T-cell (primary cell): ENCODE data around the gene FMO5. TPM values are rescaled to one million over a fixed set of nuclear protein-coding genes. Genes with fewer than 3 reads are reported as not detected.

Experiments used
- ATAC-seq, 4 experiments: fragments of 200-7000 bp in 3 of 4; fragments of 150-1000 bp in 1 of 4; cut with Tn5 transposase; replicated peaks in 1 of 4; 1 replicate in 3 of 4; 2 replicates in 1 of 4; pipeline ENCODE4 v1.10.0; 2021; ENCODE audit warnings: moderate library complexity in 3 of 4, mild to moderate bottlenecking in 2 of 4, moderate number of reproducible peaks in 1 of 4
- CTCF ChIA-PET, 2 donors: fragments of 300-600 bp; sonication (Branson Sonifier 250); formaldehyde crosslinking; loops; one replicate each; lab custom pipeline; 2022; ENCODE audit warnings: antibody characterized with exemption in 2 of 2; lab: Charles Lee
- POLR2A ChIA-PET, 2 donors: fragments of 300-600 bp; sonication (Branson Sonifier 250); formaldehyde crosslinking; loops; one replicate each; lab custom pipeline; 2022; ENCODE audit warnings: antibody characterized with exemption in 2 of 2; lab: Charles Lee
- DNase-seq, 35 experiments: peaks; one replicate each; pipeline versions ENCODE4 v3.0.0 to v3.0.0-alpha.2; 2013 to 2023
- H3K27ac ChIP-seq: one replicate; pipeline ENCODE4 v1.5.1; 2013; ENCODE audit warnings: low read length
- H3K27me3 ChIP-seq, 2 experiments: replicated peaks in 1 of 2; 1 replicate in 1 of 2; 2 replicates in 1 of 2; pipeline versions ENCODE4 v1.6.1 to v1.7.0; 2013; ENCODE audit warnings: low read length in 1 of 2, mixed read lengths in 1 of 2; ENCODE audit not compliant: control insufficient read depth in 2 of 2, insufficient read depth in 2 of 2; ENCODE audit errors: extremely low read depth in 1 of 2
- H3K36me3 ChIP-seq, 2 donors: 1 replicate in 1 of 2; 2 replicates in 1 of 2; pipeline versions ENCODE4 v1.6.1 to v1.7.0; 2013; ENCODE audit warnings: low read length in 1 of 2; ENCODE audit not compliant: control insufficient read depth in 2 of 2, insufficient read depth in 1 of 2; ENCODE audit errors: extremely low read depth in 1 of 2
- H3K4me1 ChIP-seq, 2 experiments: 1 replicate in 1 of 2; 2 replicates in 1 of 2; pipeline versions ENCODE4 v1.6.1 to v1.7.0; 2013; ENCODE audit warnings: low read length in 2 of 2, mixed read lengths in 1 of 2; ENCODE audit not compliant: insufficient read depth in 2 of 2, control insufficient read depth in 1 of 2; ENCODE audit errors: extremely low read depth in 1 of 2
- H3K4me3 ChIP-seq, 2 donors: 1 replicate in 1 of 2; 2 replicates in 1 of 2; pipeline versions ENCODE4 v1.5.1 to v1.7.0; 2013; ENCODE audit warnings: mild to moderate bottlenecking in 2 of 2, low read length in 1 of 2, moderate library complexity in 1 of 2; ENCODE audit not compliant: control insufficient read depth in 1 of 2; ENCODE audit errors: extremely low read depth in 1 of 2
- H3K9me3 ChIP-seq: 2 replicates; pipeline ENCODE4 v1.7.0; 2013
- H3K27ac Mint-ChIP-seq, 2 donors: one replicate each; pipeline ENCODE4 v1.8.0; 2020 to 2021; ENCODE audit warnings: mild to moderate bottlenecking in 2 of 2, mixed read lengths in 2 of 2
- H3K27me3 Mint-ChIP-seq, 2 donors: one replicate each; pipeline ENCODE4 v1.8.0; 2021 to 2022; ENCODE audit warnings: mixed read lengths in 2 of 2
- H3K36me3 Mint-ChIP-seq: one replicate; pipeline ENCODE4 v1.8.0; 2021; ENCODE audit warnings: mixed read lengths
- H3K4me1 Mint-ChIP-seq, 3 donors: one replicate each; pipeline ENCODE4 v1.8.0; 2020 to 2022; ENCODE audit warnings: mixed read lengths in 3 of 3, mild to moderate bottlenecking in 1 of 3
- H3K4me3 Mint-ChIP-seq, 3 donors: one replicate each; pipeline ENCODE4 v1.8.0; 2020 to 2022; ENCODE audit warnings: mild to moderate bottlenecking in 3 of 3, mixed read lengths in 3 of 3, moderate library complexity in 3 of 3
- H3K9me3 Mint-ChIP-seq, 3 donors: one replicate each; pipeline ENCODE4 v1.8.0; 2020 to 2022; ENCODE audit warnings: mixed read lengths in 3 of 3
- WGBS: methylation state at CpG from one replicate; pipeline ENCODE4 v1.1.5; 2013; ENCODE audit warnings: missing lambda C conversion rate; ENCODE audit not compliant: insufficient coverage; 5-methylcytosine and 5-hydroxymethylcytosine counted together
- total RNA-seq, 35 experiments: library from RNA in 6 of 35; stranded (reverse) in 6 of 35; fragments of 120-200 nt in 1 of 35; gene quantifications; one replicate each; pipeline versions ENCODE4 v1.2.1 to v1.2.4 and lab custom pipeline; 2013 to 2026

Gene FMO5, protein sequence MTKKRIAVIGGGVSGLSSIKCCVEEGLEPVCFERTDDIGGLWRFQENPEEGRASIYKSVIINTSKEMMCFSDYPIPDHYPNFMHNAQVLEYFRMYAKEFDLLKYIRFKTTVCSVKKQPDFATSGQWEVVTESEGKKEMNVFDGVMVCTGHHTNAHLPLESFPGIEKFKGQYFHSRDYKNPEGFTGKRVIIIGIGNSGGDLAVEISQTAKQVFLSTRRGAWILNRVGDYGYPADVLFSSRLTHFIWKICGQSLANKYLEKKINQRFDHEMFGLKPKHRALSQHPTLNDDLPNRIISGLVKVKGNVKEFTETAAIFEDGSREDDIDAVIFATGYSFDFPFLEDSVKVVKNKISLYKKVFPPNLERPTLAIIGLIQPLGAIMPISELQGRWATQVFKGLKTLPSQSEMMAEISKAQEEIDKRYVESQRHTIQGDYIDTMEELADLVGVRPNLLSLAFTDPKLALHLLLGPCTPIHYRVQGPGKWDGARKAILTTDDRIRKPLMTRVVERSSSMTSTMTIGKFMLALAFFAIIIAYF
- 1 to 10 TPM in 1 of 5 donors, under 1 TPM in 4; 0.23 to 1.4 (median 0.95) TPM for total RNA-seq
- 1.8 TPM for total RNA-seq (2013)
- 0 to 2.2 (median 0.67) reads per million in 29 experiments for total RNA-seq (lab: John Stamatoyannopoulos, UW)

DNA sequence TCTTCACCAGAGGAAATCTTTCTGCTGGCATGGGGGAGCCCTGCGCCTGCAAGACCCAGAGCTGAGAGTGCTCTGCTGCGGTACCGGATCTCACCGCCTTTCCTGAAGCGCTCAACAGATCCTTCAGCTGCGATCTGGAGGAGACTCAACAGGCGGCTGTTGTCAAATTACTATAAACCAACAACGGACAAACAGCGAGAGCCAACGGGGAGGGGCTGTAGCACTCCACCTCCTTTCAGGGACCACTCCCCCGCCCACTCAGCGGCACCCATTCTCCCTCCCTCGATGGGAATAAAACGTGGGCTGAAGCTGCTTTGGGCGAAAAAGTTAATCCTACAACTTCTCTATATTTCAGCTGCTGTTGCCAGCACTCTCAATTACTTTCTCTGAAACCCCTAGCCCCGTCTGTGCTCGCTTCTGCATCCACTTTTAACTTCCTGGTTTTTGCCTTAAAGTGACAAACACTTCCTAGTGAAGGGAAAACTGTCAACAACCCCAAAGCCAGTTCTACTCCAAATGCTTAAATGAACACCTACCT, at the start of gene FMO5:
FMO5 (minus strand) TSS at position 147 of the 538 bp plus-strand sequence. CDS start 310 bp downstream, outside the sequence.
- ATAC-seq, result peak; percentile 94 to 99 (median 98)
- Histone ChIP-seq H3K36me3 (no peaks in the 10 kb centered on the region), H3K27ac (peak within 1 kb of the TSS; percentile 31), H3K27me3 (no peaks in the 10 kb centered on the region), H3K4me3 (peak within 1 kb of the TSS; percentile 55 to 91), H3K4me1 (peaks cover 0 to 9% of the 10 kb centered on the region in 2 experiments), H3K9me3 (no peaks in the 10 kb centered on the region)
- H3K4me3 Mint-ChIP-seq, result peak within 1 kb of the TSS; percentile 85 to 98 (median 92)
- ChIA-PET POLR2A (no interaction called here), CTCF (interaction anchor here in 1 of 2 donors (1.0 to 1.6 kb wide), 3 partner anchors 16 to 48 kb away, joined by 3 to 8 read pairs (median 7); partner anchors contain the start of gene CHD1L)
- no peaks in the 10 kb centered on the region for H3K27me3 Mint-ChIP-seq
- H3K36me3 Mint-ChIP-seq, result no peaks in the 10 kb centered on the region
- WGBS, result under 1% methylated on average over 16 of the region's 17 CpGs
- H3K27ac Mint-ChIP-seq, result peak within 1 kb of the TSS; percentile 85 to 92
- peaks cover 13 to 23% (median 20%) of the 10 kb centered on the region in 3 donors for H3K4me1 Mint-ChIP-seq
- peak in 34 of 35 experiments; percentile 13 to 67 (median 42) for DNase-seq
- no peaks in the 10 kb centered on the region for H3K9me3 Mint-ChIP-seq

DNA sequence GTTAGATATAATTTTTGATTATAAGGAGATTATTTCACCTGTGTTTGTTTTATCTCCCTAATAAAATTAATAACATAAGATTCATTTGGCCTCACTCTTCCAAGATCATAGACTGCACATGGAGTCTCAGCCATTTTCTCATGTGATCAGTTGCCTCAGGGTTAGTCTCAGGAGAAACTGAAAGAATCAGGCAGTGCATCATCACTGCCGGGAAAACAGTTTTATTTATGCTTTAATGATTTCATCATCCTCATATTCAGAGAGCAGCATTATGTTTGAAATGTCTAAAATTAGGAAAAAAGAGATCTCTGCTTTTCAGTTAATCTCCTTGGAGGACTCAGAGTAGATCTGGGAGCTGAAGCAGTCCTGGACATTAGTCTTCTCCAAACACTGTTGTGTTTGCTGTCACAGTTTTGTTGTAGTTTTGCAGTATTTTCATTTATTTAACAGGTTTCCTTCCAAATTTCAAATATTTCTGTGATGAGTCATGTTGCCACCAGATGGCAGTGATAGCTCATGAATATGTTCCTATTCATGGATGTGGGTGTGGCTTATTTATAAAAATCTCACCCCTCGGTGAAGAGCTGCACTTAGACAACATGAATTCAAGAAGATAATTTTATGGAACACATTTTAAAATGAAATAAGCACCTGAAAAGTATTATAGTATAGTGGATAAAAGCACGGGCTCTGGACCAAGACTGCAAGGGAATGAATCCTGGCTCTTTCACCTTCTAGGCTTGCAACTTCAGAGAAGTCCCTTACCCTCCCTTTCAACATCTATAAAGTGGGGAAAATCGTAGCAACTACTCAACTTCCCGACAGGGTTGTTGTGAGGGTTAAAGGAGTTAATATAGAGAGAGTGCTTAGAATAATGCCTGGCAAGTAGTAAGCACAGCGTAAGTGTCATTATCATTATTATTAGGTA, 48.5 kb upstream of the FMO5 start:
- CTCF ChIA-PET, result interaction anchor here (0.7 to 3.4 kb wide), 8 partner anchors 17 to 619 kb away, joined by 3 to 31 read pairs (median 4); partner anchors contain the start of gene FMO5 (in 1 of the 2)
- POLR2A ChIA-PET, result interaction anchor here in 1 of 2 donors (0.6 kb wide), 1 partner anchor 248 kb away, joined by 3 read pairs; no protein-coding TSS in a partner anchor

DNA sequence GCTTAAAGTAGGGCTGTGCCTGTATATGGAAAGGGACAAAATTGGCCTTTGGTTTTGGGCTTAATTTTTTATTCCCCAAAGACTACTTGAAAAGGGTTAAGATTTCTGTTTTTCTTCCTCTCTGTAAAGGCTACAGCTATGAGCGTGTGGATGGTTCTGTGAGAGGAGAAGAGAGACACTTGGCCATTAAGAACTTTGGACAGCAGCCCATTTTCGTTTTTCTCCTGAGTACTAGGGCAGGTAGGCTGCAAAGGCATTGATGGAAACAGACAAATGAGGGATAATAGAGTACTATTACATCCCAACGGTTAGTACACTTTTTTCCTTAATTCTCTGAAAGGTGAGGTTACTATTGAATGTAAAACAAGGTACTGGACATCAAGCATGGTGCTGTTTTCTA, 46.9 kb upstream of the FMO5 start:
- ChIA-PET CTCF (interaction anchor here (0.6 to 3.4 kb wide), 8 partner anchors 28 to 620 kb away, joined by 3 to 31 read pairs (median 5); partner anchors contain the start of gene FMO5 (in 1 of the 2)), POLR2A (no interaction called here)
- no CpG with 5 or more reads among the region's 3 CpGs for WGBS
- Histone ChIP-seq H3K9me3 (no peaks in the 10 kb centered on the region), H3K36me3 (peaks cover 8 to 48% of the 10 kb centered on the region in 2 donors), H3K27me3 (no peaks in the 10 kb centered on the region), H3K4me3 (no peak overlapping the region), H3K4me1 (no peaks in the 10 kb centered on the region), H3K27ac (no peak overlapping the region)
- Mint-ChIP-seq H3K27me3 (no peaks in the 10 kb centered on the region), H3K4me1 (peaks cover 0 to 6% (median 6%) of the 10 kb centered on the region in 3 donors), H3K36me3 (peaks cover 50% of the 10 kb centered on the region), H3K4me3 (no peak overlapping the region), H3K27ac (no peak overlapping the region), H3K9me3 (no peaks in the 10 kb centered on the region)
- DNase-seq, result no peak
- no peak for ATAC-seq

More for the DNA sequence above, 48.5 kb upstream of the FMO5 start:
- Histone ChIP-seq H3K9me3 (no peaks in the 10 kb centered on the region), H3K4me1 (no peaks in the 10 kb centered on the region), H3K36me3 (peaks cover 6 to 43% of the 10 kb centered on the region in 2 donors), H3K27ac (no peak overlapping the region), H3K27me3 (no peaks in the 10 kb centered on the region), H3K4me3 (no peak overlapping the region)
- no CpG with 5 or more reads among the region's 6 CpGs for WGBS
- no peak overlapping the region for H3K4me3 Mint-ChIP-seq
- peak in 17 of 35 experiments; percentile 0 to 68 (median 8) for DNase-seq
- peak in 2 of 4 experiments; percentile 42 to 59 for ATAC-seq
- peaks cover 0 to 6% (median 6%) of the 10 kb centered on the region in 3 donors for H3K4me1 Mint-ChIP-seq
- peaks cover 49% of the 10 kb centered on the region for H3K36me3 Mint-ChIP-seq
- no peaks in the 10 kb centered on the region for H3K27me3 Mint-ChIP-seq
- H3K27ac Mint-ChIP-seq, result no peak overlapping the region
- no peaks in the 10 kb centered on the region for H3K9me3 Mint-ChIP-seq

DNA sequence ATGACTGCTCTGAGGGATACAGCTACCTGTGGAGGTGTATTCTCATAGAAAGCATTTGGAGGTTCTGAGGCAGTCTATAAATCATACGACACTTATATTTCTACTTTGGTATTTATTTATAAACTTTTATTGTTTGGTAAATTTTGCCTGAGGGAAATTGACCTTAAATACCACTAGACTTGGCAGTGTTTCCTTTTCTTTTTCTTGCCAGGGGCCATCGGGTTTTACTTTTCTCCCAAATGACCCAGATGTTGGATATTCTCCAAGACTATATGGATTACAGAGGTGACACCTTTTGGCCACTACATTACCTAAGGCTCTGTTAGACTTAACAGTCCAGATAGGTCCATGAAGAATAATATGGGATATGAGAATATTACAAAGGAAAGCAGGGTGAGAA, 45.6 kb upstream of the FMO5 start:
- ChIA-PET CTCF (no interaction called here), POLR2A (no interaction called here)
- ATAC-seq (no peak), DNase-seq (no peak)
- no peaks in the 10 kb centered on the region for H3K27me3 ChIP-seq
- no peak overlapping the region for H3K27ac Mint-ChIP-seq
- no peaks in the 10 kb centered on the region for H3K27me3 Mint-ChIP-seq
- WGBS, result no CpG with 5 or more reads among the region's 2 CpGs
- no peak overlapping the region for H3K4me3 ChIP-seq
- peaks cover 4 to 41% of the 10 kb centered on the region in 2 donors for H3K36me3 ChIP-seq
- H3K4me3 Mint-ChIP-seq, result no peak overlapping the region
- no peak overlapping the region for H3K27ac ChIP-seq
- H3K36me3 Mint-ChIP-seq, result peaks cover 47% of the 10 kb centered on the region
- H3K4me1 ChIP-seq, result no peaks in the 10 kb centered on the region
- H3K4me1 Mint-ChIP-seq, result peaks cover 0 to 6% (median 6%) of the 10 kb centered on the region in 3 donors
- no peaks in the 10 kb centered on the region for H3K9me3 ChIP-seq
- no peaks in the 10 kb centered on the region for H3K9me3 Mint-ChIP-seq

DNA sequence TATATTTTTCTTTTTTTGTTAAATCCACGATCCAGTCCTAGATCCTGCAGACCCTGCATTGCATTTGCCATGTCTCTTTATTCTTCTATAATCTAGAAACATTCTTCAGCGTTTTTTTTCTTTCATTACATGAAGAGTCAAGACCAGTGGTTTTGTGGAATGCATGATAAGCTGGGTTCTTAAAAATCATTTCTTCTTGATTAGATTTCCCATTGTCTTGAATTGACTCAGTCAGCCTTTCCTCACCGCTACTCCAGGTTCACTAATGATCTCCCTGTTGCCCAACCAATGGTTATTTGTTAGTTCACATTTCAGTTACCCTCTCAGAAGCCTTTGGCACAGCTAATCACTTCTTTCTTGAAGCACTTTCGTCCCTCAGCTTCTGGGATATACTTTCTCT, 42.6 kb upstream of the FMO5 start:
- Histone ChIP-seq H3K4me1 (no peaks in the 10 kb centered on the region), H3K27ac (no peak overlapping the region), H3K9me3 (no peaks in the 10 kb centered on the region), H3K4me3 (no peak overlapping the region), H3K36me3 (peaks cover 4 to 58% of the 10 kb centered on the region in 2 donors), H3K27me3 (no peaks in the 10 kb centered on the region)
- Mint-ChIP-seq H3K9me3 (no peaks in the 10 kb centered on the region), H3K4me1 (no peaks in the 10 kb centered on the region), H3K36me3 (peaks cover 66% of the 10 kb centered on the region), H3K4me3 (no peak overlapping the region), H3K27me3 (no peaks in the 10 kb centered on the region), H3K27ac (no peak overlapping the region)
- no peak for ATAC-seq
- no peak for DNase-seq
- 100% methylated on average over 3 of the region's 4 CpGs for WGBS
- ChIA-PET POLR2A (no interaction called here), CTCF (no interaction called here)
